DND-41 (cell line): ENCODE measurements around the gene EIF4E1B.

Source experiments
- ATAC-seq: fragments of 200-7000 bp; cut with Tn5 transposase; 3 replicates; pipeline ENCODE4 v1.9.1; 2021; ENCODE audit warnings: low read depth; ENCODE audit not compliant: insufficient read depth
- DNase-seq: peaks from one replicate; pipeline ENCODE4 v3.0.0-alpha.2; 2020
- H2AFZ ChIP-seq: 2 replicates; pipeline ENCODE4 v1.6.0; 2012; ENCODE audit warnings: low read depth, low read length
- H3K27ac ChIP-seq: 2 replicates; pipeline ENCODE4 v1.5.1; 2012; ENCODE audit warnings: low read length, inconsistent platforms
- H3K27me3 ChIP-seq: fragments of 200-600 bp; sonication (generic); 2 replicates; pipeline ENCODE4 v1.6.0; 2012; ENCODE audit warnings: low read length, mild to moderate bottlenecking, inconsistent platforms; ENCODE audit not compliant: insufficient read depth, poor library complexity
- H3K36me3 ChIP-seq: 2 replicates; pipeline ENCODE4 v1.5.1; 2012; ENCODE audit warnings: low read length, inconsistent platforms; ENCODE audit not compliant: insufficient read depth
- H3K4me1 ChIP-seq: 2 replicates; pipeline ENCODE4 v1.5.1; 2012; ENCODE audit warnings: mild to moderate bottlenecking, low read length; ENCODE audit not compliant: insufficient read depth
- H3K4me2 ChIP-seq: 2 replicates; pipeline ENCODE4 v1.6.0; 2012; ENCODE audit warnings: mild to moderate bottlenecking, moderate library complexity, low read length, inconsistent platforms; ENCODE audit not compliant: insufficient read depth
- H3K4me3 ChIP-seq, 2 experiments: fragments of 200-600 bp in 1 of 2; shearing (Covaris generic) in 1 of 2; 2 replicates each; pipeline ENCODE4 v1.5.1; 2012 to 2016; ENCODE audit warnings: inconsistent platforms in 2 of 2, low read length in 2 of 2, mild to moderate bottlenecking in 2 of 2, low read depth in 1 of 2, moderate library complexity in 1 of 2
- H3K79me2 ChIP-seq: 2 replicates; pipeline ENCODE4 v1.6.0; 2012; ENCODE audit warnings: low read length, inconsistent platforms; ENCODE audit not compliant: insufficient read depth
- H3K9ac ChIP-seq: 2 replicates; pipeline ENCODE4 v1.6.0; 2012; ENCODE audit warnings: low read depth, mild to moderate bottlenecking, inconsistent platforms, low read length, moderate library complexity
- H3K9me3 ChIP-seq: 2 replicates; pipeline ENCODE4 v1.5.1; 2012; ENCODE audit warnings: low read length, moderate library complexity, mild to moderate bottlenecking, inconsistent platforms; ENCODE audit not compliant: insufficient read depth, severe bottlenecking
- H4K20me1 ChIP-seq: 2 replicates; pipeline ENCODE4 v1.6.0; 2012; ENCODE audit warnings: low read length; ENCODE audit not compliant: insufficient read depth
- CTCF ChIP-seq: IDR thresholded peaks from 2 replicates; pipeline ENCODE4 v1.5.1; 2012; ENCODE audit warnings: borderline replicate concordance, low read length, moderate library complexity, mild to moderate bottlenecking; ENCODE audit not compliant: poor library complexity, severe bottlenecking; ENCODE audit errors: extremely low read depth
- EZH2 ChIP-seq: IDR thresholded peaks from 3 replicates; pipeline ENCODE4 v1.6.1; 2012; ENCODE audit warnings: borderline replicate concordance, low read depth, mild to moderate bottlenecking, moderate library complexity, low read length, inconsistent platforms; ENCODE audit not compliant: severe bottlenecking

EIF4E1B gene

GRCh38 chr5:176659512-176659839, 29.0 kb downstream of the EIF4E1B start:
- Histone ChIP-seq H3K9me3 (no peaks in the 10 kb centered on the region), H3K36me3 (peaks cover 24% of the 10 kb centered on the region), H3K27me3 (no peaks in the 10 kb centered on the region), H3K4me3 (no peak overlapping the region), H4K20me1 (peaks cover 10% of the 10 kb centered on the region; the same call in 1 of the 2 replicates), H3K9ac (no peak overlapping the region), H2AFZ (no peak overlapping the region), H3K4me2 (peak overlapping the region; percentile 64), H3K4me1 (peaks cover 29% of the 10 kb centered on the region), H3K79me2 (no peaks in the 10 kb centered on the region), H3K27ac (no peak overlapping the region)
- ATAC-seq (no peak), DNase-seq (no peak)
- TF ChIP-seq EZH2: no peak
- TF ChIP-seq CTCF: no peak

DNA sequence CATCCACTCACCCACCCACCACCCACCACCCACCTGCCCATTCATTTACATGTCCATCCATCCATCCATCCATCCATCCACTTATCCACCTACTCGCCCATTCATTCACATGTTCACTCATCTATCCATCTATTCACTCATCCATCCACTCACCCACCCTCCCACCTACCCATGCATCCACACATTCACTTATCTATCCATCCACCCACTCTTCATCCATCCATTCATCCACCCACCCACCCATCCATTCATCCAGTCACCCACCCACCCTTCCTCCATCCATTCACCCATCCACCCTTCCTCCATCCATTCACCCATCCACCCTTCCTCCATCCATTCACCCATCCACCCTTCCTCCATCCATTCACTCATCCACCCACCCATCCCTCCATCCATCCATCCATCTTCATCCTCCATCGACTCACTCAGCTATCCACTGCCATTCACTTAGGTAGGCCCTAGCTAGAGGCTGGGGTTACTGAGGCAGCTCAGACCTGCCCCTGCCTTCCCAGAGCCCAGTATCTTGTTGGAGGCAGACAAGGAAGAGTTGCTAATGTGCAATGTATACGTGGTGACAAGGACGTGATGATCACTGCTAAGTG, 29.5 kb downstream of the EIF4E1B start:
- no peak overlapping the region for H3K4me2 ChIP-seq
- no peaks in the 10 kb centered on the region for H3K79me2 ChIP-seq
- TF ChIP-seq CTCF (no peak), EZH2 (no peak)
- H3K4me1 ChIP-seq: peaks cover 29% of the 10 kb centered on the region
- no peak overlapping the region for H3K4me3 ChIP-seq
- no peak overlapping the region for H3K9ac ChIP-seq
- no peaks in the 10 kb centered on the region for H3K27me3 ChIP-seq
- no peak overlapping the region for H2AFZ ChIP-seq
- peaks cover 20% of the 10 kb centered on the region for H3K36me3 ChIP-seq
- no peaks in the 10 kb centered on the region for H3K9me3 ChIP-seq
- ATAC-seq (no peak), DNase-seq (no peak)
- H4K20me1 ChIP-seq: peaks cover 10% of the 10 kb centered on the region; the same call in 1 of the 2 replicates
- H3K27ac ChIP-seq: no peak overlapping the region

- Histone ChIP-seq H3K9ac (no peak overlapping the region), H3K36me3 (peaks cover 16% of the 10 kb centered on the region; the same call in 1 of the 2 replicates), H3K79me2 (no peaks in the 10 kb centered on the region), H3K27me3 (no peaks in the 10 kb centered on the region), H3K4me2 (no peak overlapping the region), H3K9me3 (no peaks in the 10 kb centered on the region), H2AFZ (no peak overlapping the region), H3K4me3 (no peak overlapping the region), H3K4me1 (peaks cover 29% of the 10 kb centered on the region), H3K27ac (no peak overlapping the region), H4K20me1 (peaks cover 10% of the 10 kb centered on the region; the same call in 1 of the 2 replicates)
- TF ChIP-seq EZH2 (no peak), CTCF (no peak)
- ATAC-seq (peak; percentile 12; the same call in 2 of the 3 replicates), DNase-seq (no peak)
Measured at GRCh38 chr5:176660530-176660859, 30.0 kb downstream of the EIF4E1B start.
